ENCODE data around the gene KDM5A.
"Not testable (repeated sequence)": the region's sequence is repeated elsewhere in the genome, so short reads cannot be mapped to it uniquely, and the experiment has no call there.

KDM5A gene

GRCh38 chr12:332581-333205 lies 56.4 kb downstream of the KDM5A start:
- no peak for DNase-seq (ENCODE audit: low read depth in 2 of 2)

GRCh38 chr12:331287-331686 lies 57.8 kb downstream of the KDM5A start:
- DNase-seq (ENCODE audit: low read depth in 2 of 2), result no peak

GRCh38 chr12:325906-326305 lies 63.2 kb downstream of the KDM5A start:
- DNase-seq (ENCODE audit: low read depth in 2 of 2), result no peak

- DNase-seq (ENCODE audit: low read depth in 2 of 2), result no peak
These were observed 65.6 kb downstream of the KDM5A start for GRCh38 chr12:323507-323906.

- no peak for DNase-seq (ENCODE audit: low read depth in 2 of 2)
These were observed 67.4 kb downstream of the KDM5A start for GRCh38 chr12:321606-322326.

- DNase-seq (ENCODE audit: low read depth in 2 of 2), result no peak
These were observed 70.2 kb downstream of the KDM5A start for GRCh38 chr12:318759-319515.

GRCh38 chr12:308511-308910 lies 80.6 kb downstream of the KDM5A start:
- DNase-seq (ENCODE audit: low read depth in 2 of 2), result no peak

- no peak for DNase-seq (ENCODE audit: low read depth in 2 of 2)
These were observed 81.7 kb downstream of the KDM5A start for GRCh38 chr12:307406-307805.

- no peak for DNase-seq (ENCODE audit: low read depth in 2 of 2)
These were observed 84.3 kb downstream of the KDM5A start for GRCh38 chr12:304805-305204.

GRCh38 chr12:302766-303165 lies 86.4 kb downstream of the KDM5A start:
- not testable (repeated sequence) for DNase-seq (ENCODE audit: low read depth in 2 of 2)

- DNase-seq (ENCODE audit: low read depth in 2 of 2), result not testable (repeated sequence)
These were observed 89.0 kb downstream of the KDM5A start for GRCh38 chr12:300166-300565.

- not testable (repeated sequence) for DNase-seq (ENCODE audit: low read depth in 2 of 2)
These were observed 89.6 kb downstream of the KDM5A start for GRCh38 chr12:299511-299910.

GRCh38 chr12:298059-298458 lies 91.1 kb downstream of the KDM5A start:
- DNase-seq (ENCODE audit: low read depth in 2 of 2), result not testable (repeated sequence)

GRCh38 chr12:295132-295531 lies 94.0 kb downstream of the KDM5A start:
- no peak for DNase-seq (ENCODE audit: low read depth in 2 of 2)

- DNase-seq (ENCODE audit: low read depth in 2 of 2), result no peak
These were observed 95.9 kb downstream of the KDM5A start for GRCh38 chr12:293199-293598.

GRCh38 chr12:292186-292585 lies 96.9 kb downstream of the KDM5A start:
- no peak for DNase-seq (ENCODE audit: low read depth in 2 of 2)

GRCh38 chr12:291153-291723 lies 97.9 kb downstream of the KDM5A start:
- no peak for DNase-seq (ENCODE audit: low read depth in 2 of 2)

- no peak for DNase-seq (ENCODE audit: low read depth in 2 of 2)
These were observed 100.4 kb downstream of the KDM5A start for GRCh38 chr12:288687-289086.

GRCh38 chr12:286531-287300 lies 102.4 kb downstream of the KDM5A start:
- no peak for DNase-seq (ENCODE audit: low read depth in 2 of 2)

- no peak for DNase-seq (ENCODE audit: low read depth in 2 of 2)
These were observed 111.1 kb downstream of the KDM5A start for GRCh38 chr12:278046-278445.

GRCh38 chr12:275812-276211 lies 113.3 kb downstream of the KDM5A start:
- DNase-seq (ENCODE audit: low read depth in 2 of 2), result no peak

- DNase-seq (ENCODE audit: low read depth in 2 of 2), result no peak
These were observed 115.7 kb downstream of the KDM5A start for GRCh38 chr12:273382-273781.
